ENCODE data around the gene MAN1C1.

DNA sequence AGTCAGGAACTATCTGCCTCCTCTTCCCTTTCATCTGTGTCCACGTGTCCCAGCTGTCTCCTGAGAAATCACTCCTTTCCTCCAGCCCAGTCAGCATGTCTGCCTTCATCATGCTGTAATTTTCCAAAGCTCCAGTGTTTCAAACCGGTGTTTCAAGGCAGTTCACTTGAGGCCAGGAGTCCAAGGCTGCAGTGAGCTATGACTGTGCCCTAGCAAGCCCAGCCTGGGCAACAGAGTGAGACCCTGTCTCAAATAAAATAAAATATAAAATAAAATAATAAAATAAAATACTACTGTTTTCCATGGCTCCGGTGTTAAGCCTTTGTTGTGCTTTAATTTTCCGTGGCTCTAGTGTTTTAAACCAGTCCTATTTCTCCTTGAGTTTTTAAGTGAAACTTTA is 175.5 kb downstream of the MAN1C1 start:
- no peak for TF ChIP-seq CTCF (conservative IDR thresholded peaks at IDR 0.05 in 1 of 2, IDR thresholded peaks at IDR 0.05 in 1 of 2; ENCODE audit: low read depth in 1 of 2, low read length in 2 of 2)
- TF ChIP-seq EZH2 (IDR thresholded peaks at IDR 0.05; ENCODE audit: low read length, missing control alignments) = no peak

All from fibroblast of lung (primary cell).